Body of pancreas (tissue), 4 donors: ENCODE results near the gene BAZ2A.

ENCODE experiments used
- POLR2A ChIP-seq, 3 donors: fragments of 450-650 bp; IDR thresholded peaks; one replicate each; pipeline ENCODE4 v1.6.1; 2016; ENCODE audit warnings: antibody characterized with exemption in 3 of 3, mild to moderate bottlenecking in 2 of 3
- TF ChIP-seq, protein P1 (sequence below), 7 experiments: fragments of 450-650 bp in 4 of 7; fragments of 200-600 bp in 3 of 7; sonication (generic) in 3 of 7; IDR thresholded peaks; one replicate each; pipeline ENCODE4 v1.5.1; 2016 to 2019; ENCODE audit warnings: antibody characterized with exemption in 7 of 7

DNA sequence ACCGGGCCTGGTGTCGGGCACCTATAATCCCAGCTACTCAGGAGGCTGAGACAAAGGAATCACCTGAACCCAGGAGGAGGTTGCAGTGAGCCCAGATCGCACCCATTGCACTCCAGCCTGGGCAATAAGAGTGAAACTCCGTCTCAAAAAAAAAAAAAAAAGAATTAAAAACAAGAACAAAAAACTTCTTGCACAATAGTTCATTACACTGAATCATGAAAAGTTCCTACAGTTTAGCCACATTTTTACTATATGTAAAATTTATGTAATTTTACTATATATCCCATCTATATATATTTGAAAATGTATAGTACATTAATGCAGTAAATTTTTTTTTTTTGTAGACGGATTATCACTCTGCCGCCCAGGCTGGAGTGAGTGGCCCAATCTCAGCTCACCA lies 11.1 kb upstream of the BAZ2A start:
- TF ChIP-seq, protein P1, sequence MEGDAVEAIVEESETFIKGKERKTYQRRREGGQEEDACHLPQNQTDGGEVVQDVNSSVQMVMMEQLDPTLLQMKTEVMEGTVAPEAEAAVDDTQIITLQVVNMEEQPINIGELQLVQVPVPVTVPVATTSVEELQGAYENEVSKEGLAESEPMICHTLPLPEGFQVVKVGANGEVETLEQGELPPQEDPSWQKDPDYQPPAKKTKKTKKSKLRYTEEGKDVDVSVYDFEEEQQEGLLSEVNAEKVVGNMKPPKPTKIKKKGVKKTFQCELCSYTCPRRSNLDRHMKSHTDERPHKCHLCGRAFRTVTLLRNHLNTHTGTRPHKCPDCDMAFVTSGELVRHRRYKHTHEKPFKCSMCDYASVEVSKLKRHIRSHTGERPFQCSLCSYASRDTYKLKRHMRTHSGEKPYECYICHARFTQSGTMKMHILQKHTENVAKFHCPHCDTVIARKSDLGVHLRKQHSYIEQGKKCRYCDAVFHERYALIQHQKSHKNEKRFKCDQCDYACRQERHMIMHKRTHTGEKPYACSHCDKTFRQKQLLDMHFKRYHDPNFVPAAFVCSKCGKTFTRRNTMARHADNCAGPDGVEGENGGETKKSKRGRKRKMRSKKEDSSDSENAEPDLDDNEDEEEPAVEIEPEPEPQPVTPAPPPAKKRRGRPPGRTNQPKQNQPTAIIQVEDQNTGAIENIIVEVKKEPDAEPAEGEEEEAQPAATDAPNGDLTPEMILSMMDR (IDR thresholded peaks at IDR 0.05), result no peak
- no peak for TF ChIP-seq POLR2A (IDR thresholded peaks at IDR 0.05)
